ENCODE data around the gene NECAP2.

DNA sequence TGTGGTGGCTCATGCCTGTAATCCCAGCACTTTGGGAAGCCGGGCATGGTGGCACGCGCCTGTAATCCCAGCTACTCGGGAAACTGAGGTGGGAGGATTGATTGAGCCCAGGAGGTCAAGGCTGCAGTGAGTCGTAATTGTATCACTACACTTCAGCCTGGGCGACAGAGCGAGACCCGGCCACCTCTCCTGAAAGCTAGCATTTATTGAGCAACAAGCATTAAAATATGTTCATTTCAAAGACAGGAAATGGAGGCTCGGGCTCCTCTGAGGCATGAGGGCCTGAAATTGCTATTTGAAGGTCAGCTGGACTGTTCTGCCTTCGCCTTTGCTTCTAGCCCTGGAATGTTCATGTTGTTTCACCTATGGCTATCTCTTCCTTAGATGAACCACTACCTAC lies 37.8 kb upstream of the NECAP2 start:
- TF ChIP-seq, protein P1, sequence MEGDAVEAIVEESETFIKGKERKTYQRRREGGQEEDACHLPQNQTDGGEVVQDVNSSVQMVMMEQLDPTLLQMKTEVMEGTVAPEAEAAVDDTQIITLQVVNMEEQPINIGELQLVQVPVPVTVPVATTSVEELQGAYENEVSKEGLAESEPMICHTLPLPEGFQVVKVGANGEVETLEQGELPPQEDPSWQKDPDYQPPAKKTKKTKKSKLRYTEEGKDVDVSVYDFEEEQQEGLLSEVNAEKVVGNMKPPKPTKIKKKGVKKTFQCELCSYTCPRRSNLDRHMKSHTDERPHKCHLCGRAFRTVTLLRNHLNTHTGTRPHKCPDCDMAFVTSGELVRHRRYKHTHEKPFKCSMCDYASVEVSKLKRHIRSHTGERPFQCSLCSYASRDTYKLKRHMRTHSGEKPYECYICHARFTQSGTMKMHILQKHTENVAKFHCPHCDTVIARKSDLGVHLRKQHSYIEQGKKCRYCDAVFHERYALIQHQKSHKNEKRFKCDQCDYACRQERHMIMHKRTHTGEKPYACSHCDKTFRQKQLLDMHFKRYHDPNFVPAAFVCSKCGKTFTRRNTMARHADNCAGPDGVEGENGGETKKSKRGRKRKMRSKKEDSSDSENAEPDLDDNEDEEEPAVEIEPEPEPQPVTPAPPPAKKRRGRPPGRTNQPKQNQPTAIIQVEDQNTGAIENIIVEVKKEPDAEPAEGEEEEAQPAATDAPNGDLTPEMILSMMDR (IDR thresholded peaks at IDR 0.05; ENCODE audit: extremely low read depth in 1 of 2, insufficient read depth in 1 of 2, low read depth in 1 of 2, low read length in 2 of 2): no peak
- TF ChIP-seq POLR2A (IDR thresholded peaks at IDR 0.05; ENCODE audit: low read depth, low read length) (no peak), POLR2AphosphoS5 (IDR thresholded peaks at IDR 0.05; ENCODE audit: insufficient read depth, low read depth, low read length) (no peak), GATA2 (IDR thresholded peaks at IDR 0.05; ENCODE audit: insufficient read depth, insufficient read length, low read depth, low read length) (no peak), EZH2 (IDR thresholded peaks at IDR 0.05; ENCODE audit: borderline replicate concordance, low read depth, low read length, severe bottlenecking) (no peak), FOS (IDR thresholded peaks at IDR 0.05; ENCODE audit: borderline replicate concordance, insufficient read depth, low read length) (no peak), JUN (IDR thresholded peaks at IDR 0.05; ENCODE audit: borderline replicate concordance, insufficient read depth, insufficient read length, low read depth) (no peak)
- TF ChIP-seq, protein P2, sequence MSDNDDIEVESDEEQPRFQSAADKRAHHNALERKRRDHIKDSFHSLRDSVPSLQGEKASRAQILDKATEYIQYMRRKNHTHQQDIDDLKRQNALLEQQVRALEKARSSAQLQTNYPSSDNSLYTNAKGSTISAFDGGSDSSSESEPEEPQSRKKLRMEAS (IDR thresholded peaks at IDR 0.05; ENCODE audit: insufficient read depth, insufficient read length): no peak
